Measurements from ENCODE around the gene MPEG1. TPM values are rescaled to one million over a fixed set of nuclear protein-coding genes. Genes with fewer than 3 reads are reported as not detected.

Gene MPEG1
- total RNA-seq, 1 donor from 2014 or later: not detected

GRCh38 chr11:59191095-59191494 is 21.6 kb downstream of the MPEG1 start:
- no peaks in the 10 kb centered on the region for H3K9me3 Mint-ChIP-seq (ENCODE audit: low read depth)
- no peak overlapping the region for H3K27ac Mint-ChIP-seq (ENCODE audit: unreplicated experiment)
- TF ChIP-seq, protein P1, sequence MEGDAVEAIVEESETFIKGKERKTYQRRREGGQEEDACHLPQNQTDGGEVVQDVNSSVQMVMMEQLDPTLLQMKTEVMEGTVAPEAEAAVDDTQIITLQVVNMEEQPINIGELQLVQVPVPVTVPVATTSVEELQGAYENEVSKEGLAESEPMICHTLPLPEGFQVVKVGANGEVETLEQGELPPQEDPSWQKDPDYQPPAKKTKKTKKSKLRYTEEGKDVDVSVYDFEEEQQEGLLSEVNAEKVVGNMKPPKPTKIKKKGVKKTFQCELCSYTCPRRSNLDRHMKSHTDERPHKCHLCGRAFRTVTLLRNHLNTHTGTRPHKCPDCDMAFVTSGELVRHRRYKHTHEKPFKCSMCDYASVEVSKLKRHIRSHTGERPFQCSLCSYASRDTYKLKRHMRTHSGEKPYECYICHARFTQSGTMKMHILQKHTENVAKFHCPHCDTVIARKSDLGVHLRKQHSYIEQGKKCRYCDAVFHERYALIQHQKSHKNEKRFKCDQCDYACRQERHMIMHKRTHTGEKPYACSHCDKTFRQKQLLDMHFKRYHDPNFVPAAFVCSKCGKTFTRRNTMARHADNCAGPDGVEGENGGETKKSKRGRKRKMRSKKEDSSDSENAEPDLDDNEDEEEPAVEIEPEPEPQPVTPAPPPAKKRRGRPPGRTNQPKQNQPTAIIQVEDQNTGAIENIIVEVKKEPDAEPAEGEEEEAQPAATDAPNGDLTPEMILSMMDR (IDR thresholded peaks at IDR 0.05): no peak
- peaks cover 6% of the 10 kb centered on the region for H3K27me3 Mint-ChIP-seq (ENCODE audit: low read depth)
- H3K4me1 Mint-ChIP-seq (ENCODE audit: low read depth): peaks cover 22% of the 10 kb centered on the region
- H3K36me3 Mint-ChIP-seq (ENCODE audit: low read depth): peaks cover 19% of the 10 kb centered on the region
- no peak overlapping the region for H3K4me3 Mint-ChIP-seq (ENCODE audit: unreplicated experiment)
- DNase-seq (ENCODE audit: low spot score): no peak

DNA sequence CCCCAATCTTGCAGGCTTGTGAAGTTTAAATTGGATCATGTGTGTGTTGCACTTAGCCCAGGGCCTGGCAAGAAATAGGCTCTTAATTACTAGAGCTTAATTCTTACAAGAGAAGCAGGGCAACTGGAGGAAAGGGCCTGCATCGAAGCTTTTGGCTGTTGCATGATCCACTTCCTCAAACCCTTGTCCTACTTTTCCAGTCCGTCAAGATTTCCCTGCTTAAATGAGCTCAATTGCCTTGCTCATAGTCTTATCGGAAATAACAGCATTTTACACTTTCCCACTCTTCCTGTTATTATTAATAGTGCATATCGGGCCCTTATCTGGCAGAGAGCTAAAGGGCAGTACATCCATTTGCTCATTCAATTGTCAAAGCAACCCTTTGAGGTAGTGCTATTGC is 22.7 kb downstream of the MPEG1 start:
- H3K9me3 Mint-ChIP-seq (ENCODE audit: low read depth): no peaks in the 10 kb centered on the region
- H3K27ac Mint-ChIP-seq (ENCODE audit: unreplicated experiment): no peak overlapping the region
- H3K4me1 Mint-ChIP-seq (ENCODE audit: low read depth): peaks cover 19% of the 10 kb centered on the region
- H3K27me3 Mint-ChIP-seq (ENCODE audit: low read depth): peaks cover 6% of the 10 kb centered on the region
- H3K36me3 Mint-ChIP-seq (ENCODE audit: low read depth): peaks cover 18% of the 10 kb centered on the region
- no peak overlapping the region for H3K4me3 Mint-ChIP-seq (ENCODE audit: unreplicated experiment)
- TF ChIP-seq, protein P1 (IDR thresholded peaks at IDR 0.05): no peak
- DNase-seq (ENCODE audit: low spot score): no peak

GRCh38 chr11:59188954-59189353 is 23.8 kb downstream of the MPEG1 start:
- TF ChIP-seq, protein P1 (IDR thresholded peaks at IDR 0.05): no peak
- H3K4me3 Mint-ChIP-seq (ENCODE audit: unreplicated experiment): no peak overlapping the region
- H3K4me1 Mint-ChIP-seq (ENCODE audit: low read depth): peaks cover 19% of the 10 kb centered on the region
- no peak for DNase-seq (ENCODE audit: low spot score)
- H3K27ac Mint-ChIP-seq (ENCODE audit: unreplicated experiment): no peak overlapping the region
- H3K27me3 Mint-ChIP-seq (ENCODE audit: low read depth): peaks cover 6% of the 10 kb centered on the region
- no peaks in the 10 kb centered on the region for H3K9me3 Mint-ChIP-seq (ENCODE audit: low read depth)
- peaks cover 17% of the 10 kb centered on the region for H3K36me3 Mint-ChIP-seq (ENCODE audit: low read depth)

- no peak for DNase-seq (ENCODE audit: low spot score)
- Mint-ChIP-seq H3K4me1 (ENCODE audit: low read depth) (peaks cover 19% of the 10 kb centered on the region), H3K27me3 (ENCODE audit: low read depth) (peaks cover 2% of the 10 kb centered on the region), H3K9me3 (ENCODE audit: low read depth) (no peaks in the 10 kb centered on the region), H3K36me3 (ENCODE audit: low read depth) (peaks cover 12% of the 10 kb centered on the region), H3K4me3 (ENCODE audit: unreplicated experiment) (no peak overlapping the region), H3K27ac (ENCODE audit: unreplicated experiment) (no peak overlapping the region)
- TF ChIP-seq, protein P1 (IDR thresholded peaks at IDR 0.05): no peak
Measured at GRCh38 chr11:59187587-59187986, 25.1 kb downstream of the MPEG1 start.

GRCh38 chr11:59187035-59187434 is 25.7 kb downstream of the MPEG1 start:
- no peak overlapping the region for H3K4me3 Mint-ChIP-seq (ENCODE audit: unreplicated experiment)
- H3K27me3 Mint-ChIP-seq (ENCODE audit: low read depth): peaks cover 2% of the 10 kb centered on the region
- no peaks in the 10 kb centered on the region for H3K9me3 Mint-ChIP-seq (ENCODE audit: low read depth)

More at GRCh38 chr11:59187035-59187434, 25.7 kb downstream of the MPEG1 start:
- Mint-ChIP-seq H3K27ac (ENCODE audit: unreplicated experiment) (no peak overlapping the region), H3K36me3 (ENCODE audit: low read depth) (peaks cover 10% of the 10 kb centered on the region), H3K4me1 (ENCODE audit: low read depth) (peaks cover 19% of the 10 kb centered on the region)
- DNase-seq (ENCODE audit: low spot score): no peak
- TF ChIP-seq, protein P1 (IDR thresholded peaks at IDR 0.05): no peak

All from chondrocyte (in vitro differentiated cells).